Measurements from ENCODE around the gene RDH16. TPM values are rescaled to one million over a fixed set of nuclear protein-coding genes. Genes with fewer than 3 reads are reported as not detected.
"Not testable (repeated sequence)": the region's sequence is repeated elsewhere in the genome, so short reads cannot be mapped to it uniquely, and the experiment has no call there.

RDH16 gene
- total RNA-seq, 1 experiment from 2014 or later = 0.39 TPM

DNA sequence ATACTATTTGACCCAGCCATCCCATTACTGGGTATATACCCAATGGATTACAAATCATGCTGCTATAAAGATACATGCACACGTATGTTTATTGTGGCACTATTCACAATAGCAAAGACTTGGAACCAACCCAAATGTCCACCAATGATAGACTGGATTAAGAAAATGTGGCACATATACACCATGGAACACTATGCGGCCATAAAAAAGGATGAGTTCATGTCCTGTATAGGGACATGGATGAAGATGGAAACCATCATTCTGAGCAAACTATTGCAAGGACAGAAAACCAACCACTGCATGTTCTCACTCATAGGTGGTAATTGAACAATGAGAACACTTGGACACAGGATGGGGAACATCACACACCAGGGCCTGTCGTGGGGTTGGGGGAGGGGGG, 16.8 kb upstream of the RDH16 start:
- not testable (repeated sequence) for H3K27ac ChIP-seq (ENCODE audit: insufficient read length, low read depth, low read length); H3K14ac ChIP-seq (ENCODE audit: insufficient read depth, low read length); H2BK120ac ChIP-seq (ENCODE audit: low read depth, low read length, poor library complexity, severe bottlenecking); H3K4me2 ChIP-seq (ENCODE audit: insufficient read depth, insufficient read length, low read length); H3K4me1 ChIP-seq (ENCODE audit: insufficient read depth, low read length); H4K8ac ChIP-seq (replicated peaks; ENCODE audit: insufficient read length, low read depth, low read length); DNase-seq; H3K4me3 Mint-ChIP-seq; H3K27ac Mint-ChIP-seq; H4K20me1 ChIP-seq (ENCODE audit: control insufficient read depth, insufficient read depth, insufficient read length); H2BK20ac ChIP-seq (ENCODE audit: low read depth, low read length, poor library complexity, severe bottlenecking); H3K9me3 ChIP-seq (ENCODE audit: control insufficient read depth, low read depth, low read length); H4K5ac ChIP-seq (ENCODE audit: insufficient read length, low read depth, low read length); H2BK5ac ChIP-seq (ENCODE audit: insufficient read length, low read length); H3T11ph ChIP-seq (ENCODE audit: low read length); H3K79me1 ChIP-seq (ENCODE audit: insufficient read depth, low read depth, low read length, poor library complexity, severe bottlenecking); H3K56ac ChIP-seq (ENCODE audit: insufficient read length, low read depth, low read length); H3K4ac ChIP-seq (ENCODE audit: low read depth, low read length); H3K23me2 ChIP-seq (ENCODE audit: insufficient read length, low read depth, low read length, poor library complexity, severe bottlenecking); H2AFZ ChIP-seq (ENCODE audit: low read length); H3K79me2 ChIP-seq (ENCODE audit: insufficient read depth, low read length); H4K91ac ChIP-seq (ENCODE audit: insufficient read length, low read depth, low read length); H3K4me1 Mint-ChIP-seq; H2BK12ac ChIP-seq (ENCODE audit: insufficient read length, low read depth, low read length); H2AK5ac ChIP-seq (ENCODE audit: insufficient read length, low read length); H3K27me3 ChIP-seq (ENCODE audit: insufficient read depth, low read length); H2BK15ac ChIP-seq (ENCODE audit: low read depth, low read length); H3K18ac ChIP-seq (ENCODE audit: insufficient read length, low read depth, low read length); H3K9me3 Mint-ChIP-seq; H3K9ac ChIP-seq (ENCODE audit: extremely low read depth, insufficient read length, low read length); H3K23ac ChIP-seq (ENCODE audit: insufficient read length, low read depth, low read length); H3K36me3 Mint-ChIP-seq (ENCODE audit: insufficient read depth in 1 of 3, low read depth in 3 of 3)
- WGBS (ENCODE audit: extremely low coverage, insufficient read length, low lambda C conversion rate) = no CpG with 5 or more reads among the region's 3 CpGs
- H3K27me3 Mint-ChIP-seq (ENCODE audit: low read depth) = peaks cover 20% of the 10 kb centered on the region

DNA sequence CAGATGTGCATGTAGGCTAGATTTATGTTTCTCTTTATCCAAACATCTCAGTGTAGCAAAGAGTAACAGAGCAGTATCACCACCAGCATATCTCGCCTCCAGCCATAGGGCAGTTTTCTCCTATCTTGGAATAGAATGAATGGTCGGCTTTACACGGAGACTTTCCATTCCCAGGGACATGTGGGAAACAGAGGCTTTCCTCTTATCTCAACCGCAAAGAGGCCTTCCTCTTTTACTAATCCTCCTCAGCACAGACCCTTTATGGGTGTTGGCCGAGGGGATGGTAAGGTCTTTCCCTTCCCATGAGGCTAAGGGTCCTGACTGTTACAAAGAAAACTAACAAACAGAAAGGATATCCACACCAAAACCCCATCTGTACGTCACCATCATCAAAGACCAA, 11.5 kb upstream of the RDH16 start:
- not testable (repeated sequence) for H3K18ac ChIP-seq (ENCODE audit: insufficient read length, low read depth, low read length); H3K56ac ChIP-seq (ENCODE audit: insufficient read length, low read depth, low read length); DNase-seq; H2AFZ ChIP-seq (ENCODE audit: low read length); H3K23ac ChIP-seq (ENCODE audit: insufficient read length, low read depth, low read length); H4K8ac ChIP-seq (replicated peaks; ENCODE audit: insufficient read length, low read depth, low read length); H3K79me2 ChIP-seq (ENCODE audit: insufficient read depth, low read length); H3K27ac Mint-ChIP-seq; H3T11ph ChIP-seq (ENCODE audit: low read length); H3K4me1 ChIP-seq (ENCODE audit: insufficient read depth, low read length); H3K4me2 ChIP-seq (ENCODE audit: insufficient read depth, insufficient read length, low read length); H3K4me1 Mint-ChIP-seq; H2BK5ac ChIP-seq (ENCODE audit: insufficient read length, low read length); H2BK12ac ChIP-seq (ENCODE audit: insufficient read length, low read depth, low read length); H3K36me3 Mint-ChIP-seq (ENCODE audit: insufficient read depth in 1 of 3, low read depth in 3 of 3); H3K14ac ChIP-seq (ENCODE audit: insufficient read depth, low read length); H3K23me2 ChIP-seq (ENCODE audit: insufficient read length, low read depth, low read length, poor library complexity, severe bottlenecking); H3K27ac ChIP-seq (ENCODE audit: insufficient read length, low read depth, low read length); H2AK5ac ChIP-seq (ENCODE audit: insufficient read length, low read length); H2BK120ac ChIP-seq (ENCODE audit: low read depth, low read length, poor library complexity, severe bottlenecking); H3K9ac ChIP-seq (ENCODE audit: extremely low read depth, insufficient read length, low read length); H2BK20ac ChIP-seq (ENCODE audit: low read depth, low read length, poor library complexity, severe bottlenecking); H3K4ac ChIP-seq (ENCODE audit: low read depth, low read length); H4K20me1 ChIP-seq (ENCODE audit: control insufficient read depth, insufficient read depth, insufficient read length); H3K9me3 ChIP-seq (ENCODE audit: control insufficient read depth, low read depth, low read length); H3K79me1 ChIP-seq (ENCODE audit: insufficient read depth, low read depth, low read length, poor library complexity, severe bottlenecking); H4K5ac ChIP-seq (ENCODE audit: insufficient read length, low read depth, low read length); H2BK15ac ChIP-seq (ENCODE audit: low read depth, low read length); H4K91ac ChIP-seq (ENCODE audit: insufficient read length, low read depth, low read length); H3K27me3 ChIP-seq (ENCODE audit: insufficient read depth, low read length); H3K4me3 Mint-ChIP-seq
- H3K9me3 Mint-ChIP-seq = peaks cover 23 to 29% of the 10 kb centered on the region in 2 experiments
- H3K27me3 Mint-ChIP-seq (ENCODE audit: low read depth) = peaks cover 23% of the 10 kb centered on the region
- WGBS (ENCODE audit: extremely low coverage, insufficient read length, low lambda C conversion rate) = no CpG with 5 or more reads among the region's 6 CpGs
